Stimulated activated naive CD8-positive, alpha-beta T cell treated with anti-CD3 and anti-CD28 coated beads, Interleukin-15, Interleukin-2, amounts not matched to agents 100 ng/mL and 50 ng/mL, for 24 hours (primary cell): Measurements from ENCODE around the gene CDC42BPA.

Source experiments
- H3K27ac Mint-ChIP-seq: one replicate; pipeline ENCODE4 v1.8.0; 2021; ENCODE audit warnings: mild to moderate bottlenecking, mixed read lengths
- H3K27me3 Mint-ChIP-seq: one replicate; pipeline ENCODE4 v1.8.0; 2021; ENCODE audit warnings: mixed read lengths
- H3K36me3 Mint-ChIP-seq: one replicate; pipeline ENCODE4 v1.8.0; 2021; ENCODE audit warnings: low read depth, mixed read lengths
- H3K4me1 Mint-ChIP-seq: one replicate; pipeline ENCODE4 v1.8.0; 2021; ENCODE audit warnings: low read depth, mixed read lengths
- H3K4me3 Mint-ChIP-seq: one replicate; pipeline ENCODE4 v1.8.0; 2021; ENCODE audit warnings: mild to moderate bottlenecking, mixed read lengths
- H3K9me3 Mint-ChIP-seq: one replicate; pipeline ENCODE4 v1.8.0; 2021; ENCODE audit warnings: mixed read lengths

The CDC42BPA gene

DNA sequence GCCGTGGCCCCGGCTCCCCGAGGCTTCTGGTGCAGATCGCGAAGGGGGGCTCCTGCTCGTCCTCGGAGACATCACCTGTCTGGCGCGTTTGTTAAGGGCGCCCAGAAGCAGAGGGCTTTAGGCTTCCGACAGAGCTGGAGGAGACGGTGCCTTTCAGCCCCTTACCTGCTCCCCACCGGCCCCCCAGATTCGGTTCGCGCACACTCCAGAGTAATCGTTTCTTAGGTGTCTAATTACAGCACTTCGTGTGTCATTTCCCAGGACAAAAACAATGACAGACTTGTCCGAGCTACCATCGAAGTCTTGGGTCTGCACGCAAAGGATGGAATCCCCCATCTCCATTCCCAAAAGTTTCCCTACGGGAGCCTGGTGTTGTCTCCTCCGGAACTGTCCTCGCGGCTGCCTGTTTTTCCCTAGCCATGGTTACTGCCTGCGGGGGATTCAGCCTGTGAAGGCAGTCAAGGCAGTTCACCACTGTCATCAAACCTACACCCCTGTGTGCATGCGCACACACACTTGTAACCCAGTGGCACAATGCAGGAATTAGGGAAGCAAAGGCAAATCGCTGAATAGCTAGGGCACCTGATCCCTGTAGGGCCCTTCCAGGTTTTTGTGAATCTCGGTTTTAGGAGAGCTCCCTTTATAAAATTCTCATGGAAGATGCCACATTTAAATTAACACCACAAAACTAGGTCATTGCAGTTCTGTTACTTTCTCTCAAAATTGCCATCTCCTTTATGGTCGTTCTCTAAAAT, 738 bp upstream of the CDC42BPA start:
- Mint-ChIP-seq H3K27me3 (peaks cover 75% of the 10 kb centered on the region), H3K36me3 (no peaks in the 10 kb centered on the region), H3K4me1 (peaks cover 9% of the 10 kb centered on the region), H3K4me3 (peak overlapping the region; percentile 69), H3K27ac (no peak overlapping the region), H3K9me3 (peaks cover 7% of the 10 kb centered on the region)

DNA sequence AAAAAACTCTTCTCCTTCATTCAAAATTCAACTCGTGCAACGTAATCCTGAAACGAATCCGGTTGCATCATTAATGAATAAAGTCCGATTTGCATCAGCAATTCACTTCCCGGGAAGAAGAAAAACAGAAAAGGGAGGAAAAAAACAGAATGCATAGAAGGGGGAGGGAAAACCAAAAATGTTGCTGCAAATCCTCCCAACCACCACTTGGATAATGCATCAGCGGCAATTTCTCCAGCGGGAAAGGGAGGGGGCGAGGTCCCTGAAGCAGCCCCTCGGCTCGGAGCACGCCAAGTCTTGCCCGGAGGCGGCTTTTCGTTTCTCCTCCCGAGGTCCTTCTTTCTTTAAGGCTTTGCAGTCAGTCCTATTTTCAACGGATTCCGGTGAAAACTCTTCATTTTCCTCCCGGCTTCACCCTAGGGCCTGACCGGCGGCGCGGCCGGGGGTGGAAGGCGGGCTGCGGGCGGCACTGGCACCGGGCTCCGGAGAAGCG, 723 bp downstream of the CDC42BPA start:
- H3K27ac Mint-ChIP-seq, result peak overlapping the region; percentile 65
- no peaks in the 10 kb centered on the region for H3K9me3 Mint-ChIP-seq
- H3K4me3 Mint-ChIP-seq, result peak overlapping the region; percentile 86
- H3K27me3 Mint-ChIP-seq, result peaks cover 70% of the 10 kb centered on the region
- no peaks in the 10 kb centered on the region for H3K36me3 Mint-ChIP-seq
- H3K4me1 Mint-ChIP-seq, result peaks cover 9% of the 10 kb centered on the region

DNA sequence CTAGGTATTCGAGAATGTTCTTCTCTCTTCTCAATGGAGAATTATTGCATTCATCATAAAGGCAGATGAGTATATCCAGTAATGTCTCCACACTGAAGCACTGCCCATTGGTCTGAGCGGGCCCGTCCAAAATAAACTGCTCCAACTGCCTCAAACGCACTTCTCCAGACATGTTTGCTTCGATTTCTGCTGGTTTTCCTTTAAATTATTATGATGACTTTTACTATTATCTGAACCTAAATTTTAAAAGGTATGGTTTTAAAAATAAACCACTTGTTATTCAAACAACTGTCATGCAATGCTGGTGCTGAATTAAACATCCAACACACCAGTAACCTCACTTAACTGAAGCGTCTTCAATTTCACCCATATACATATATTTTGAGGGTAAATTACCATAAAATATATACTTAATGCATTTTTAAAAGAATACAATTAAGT, 1.3 kb downstream of the CDC42BPA start:
- Mint-ChIP-seq H3K4me1 (peaks cover 9% of the 10 kb centered on the region), H3K4me3 (peak overlapping the region; percentile 51), H3K27me3 (peaks cover 67% of the 10 kb centered on the region), H3K27ac (no peak overlapping the region), H3K36me3 (no peaks in the 10 kb centered on the region), H3K9me3 (no peaks in the 10 kb centered on the region)

DNA sequence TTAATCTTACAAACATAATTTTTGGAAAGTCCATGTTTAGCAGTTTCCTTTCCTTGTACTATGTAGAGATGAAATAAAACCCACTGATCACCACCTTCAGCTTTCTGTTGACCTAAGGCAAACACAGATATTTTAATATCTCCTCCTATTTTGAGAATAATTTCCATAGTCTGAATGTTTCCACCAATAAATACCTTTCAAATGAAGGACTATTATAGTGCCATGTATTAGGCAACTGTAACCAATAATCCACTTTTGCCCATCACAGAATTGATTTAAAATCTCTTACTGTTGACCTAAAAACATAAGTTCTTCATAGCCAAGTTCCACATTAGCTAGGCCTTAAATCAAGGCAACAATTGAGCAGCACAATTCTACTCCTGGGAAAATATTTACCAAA, 1.8 kb downstream of the CDC42BPA start:
- Mint-ChIP-seq H3K27ac (no peak overlapping the region), H3K27me3 (peaks cover 68% of the 10 kb centered on the region), H3K9me3 (no peaks in the 10 kb centered on the region), H3K4me1 (peaks cover 9% of the 10 kb centered on the region), H3K36me3 (no peaks in the 10 kb centered on the region), H3K4me3 (peak overlapping the region; percentile 51)

DNA sequence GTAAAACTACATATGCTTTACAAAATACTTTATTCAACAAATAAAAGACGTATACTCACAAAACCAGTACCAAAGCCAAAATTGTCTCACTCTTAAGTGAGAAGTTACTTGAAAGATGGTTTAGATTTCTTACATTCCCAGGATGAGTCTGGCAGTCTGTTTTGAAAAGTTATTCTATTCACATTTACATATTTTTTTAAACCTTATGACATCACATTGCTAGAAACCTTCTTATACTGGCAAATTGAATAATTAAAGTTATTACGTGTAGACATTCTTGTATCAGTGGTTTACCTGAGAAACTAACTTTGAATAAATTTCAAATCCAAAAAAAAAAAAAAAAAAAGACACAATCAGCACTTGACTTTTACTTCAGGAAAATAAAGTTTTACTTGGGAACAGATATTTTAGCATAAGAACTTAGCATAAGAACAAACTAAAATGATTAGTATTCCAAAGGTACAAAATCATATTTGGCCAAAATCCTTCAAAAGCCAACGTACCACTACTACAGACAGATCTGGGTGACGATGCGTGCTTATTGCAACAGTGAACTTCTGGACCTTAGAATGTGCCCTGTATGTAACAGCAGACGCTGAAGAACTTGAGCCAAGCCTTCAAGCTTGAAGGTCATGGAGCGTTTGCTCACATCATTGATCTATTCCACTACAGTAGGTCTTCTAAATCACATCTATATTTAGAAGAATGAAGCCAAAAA, 2.5 kb downstream of the CDC42BPA start:
- H3K36me3 Mint-ChIP-seq, result no peaks in the 10 kb centered on the region
- no peak overlapping the region for H3K27ac Mint-ChIP-seq
- H3K9me3 Mint-ChIP-seq, result no peaks in the 10 kb centered on the region
- H3K4me3 Mint-ChIP-seq, result no peak overlapping the region
- H3K27me3 Mint-ChIP-seq, result peaks cover 64% of the 10 kb centered on the region
- peaks cover 9% of the 10 kb centered on the region for H3K4me1 Mint-ChIP-seq

GRCh38 chr1:227314014-227314848, 4.1 kb downstream of the CDC42BPA start:
- no peaks in the 10 kb centered on the region for H3K9me3 Mint-ChIP-seq
- peaks cover 54% of the 10 kb centered on the region for H3K27me3 Mint-ChIP-seq
- H3K36me3 Mint-ChIP-seq, result no peaks in the 10 kb centered on the region
- H3K4me1 Mint-ChIP-seq, result peaks cover 9% of the 10 kb centered on the region
- H3K4me3 Mint-ChIP-seq, result no peak overlapping the region
- no peak overlapping the region for H3K27ac Mint-ChIP-seq

DNA sequence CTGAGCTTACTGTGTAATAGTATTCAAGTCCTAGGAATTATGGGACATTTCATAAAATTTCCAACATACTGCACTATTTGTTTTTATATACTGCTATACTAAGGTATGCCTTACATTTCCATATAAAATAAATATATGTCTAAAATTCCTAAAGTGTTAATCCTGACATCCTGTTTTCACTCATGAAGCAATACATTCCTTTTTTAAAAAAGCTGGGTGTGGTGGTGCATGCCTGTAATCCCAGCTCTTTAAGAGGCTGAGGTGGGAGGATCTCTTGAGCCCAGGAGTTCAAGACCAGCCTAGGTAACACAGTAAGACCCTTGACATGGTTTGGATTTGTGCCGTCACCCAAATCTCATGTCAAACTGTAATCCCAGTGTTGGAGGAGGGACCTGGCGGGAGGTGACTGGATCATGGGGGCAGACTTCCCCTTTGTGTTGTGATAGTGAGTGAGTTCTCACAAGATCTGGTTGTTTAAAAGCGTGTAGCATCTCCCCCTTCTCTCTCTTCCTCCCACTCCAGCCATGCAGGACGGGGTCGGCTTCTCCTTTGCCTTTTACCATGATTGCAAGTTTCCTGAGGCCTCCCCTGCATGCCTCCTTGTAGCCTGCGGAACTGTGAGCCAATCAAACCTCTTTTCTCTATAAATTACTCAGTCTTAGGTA, 5.8 kb downstream of the CDC42BPA start:
- H3K4me1 Mint-ChIP-seq, result peaks cover 2% of the 10 kb centered on the region
- H3K36me3 Mint-ChIP-seq, result no peaks in the 10 kb centered on the region
- H3K27me3 Mint-ChIP-seq, result peaks cover 53% of the 10 kb centered on the region

GRCh38 chr1:227311389-227312001, 6.8 kb downstream of the CDC42BPA start:
- Mint-ChIP-seq H3K4me3 (no peak overlapping the region), H3K27ac (no peak overlapping the region), H3K36me3 (no peaks in the 10 kb centered on the region), H3K4me1 (no peaks in the 10 kb centered on the region), H3K27me3 (peaks cover 43% of the 10 kb centered on the region), H3K9me3 (no peaks in the 10 kb centered on the region)

More for the DNA sequence above, 5.8 kb downstream of the CDC42BPA start:
- H3K27ac Mint-ChIP-seq, result no peak overlapping the region
- no peaks in the 10 kb centered on the region for H3K9me3 Mint-ChIP-seq
- no peak overlapping the region for H3K4me3 Mint-ChIP-seq

DNA sequence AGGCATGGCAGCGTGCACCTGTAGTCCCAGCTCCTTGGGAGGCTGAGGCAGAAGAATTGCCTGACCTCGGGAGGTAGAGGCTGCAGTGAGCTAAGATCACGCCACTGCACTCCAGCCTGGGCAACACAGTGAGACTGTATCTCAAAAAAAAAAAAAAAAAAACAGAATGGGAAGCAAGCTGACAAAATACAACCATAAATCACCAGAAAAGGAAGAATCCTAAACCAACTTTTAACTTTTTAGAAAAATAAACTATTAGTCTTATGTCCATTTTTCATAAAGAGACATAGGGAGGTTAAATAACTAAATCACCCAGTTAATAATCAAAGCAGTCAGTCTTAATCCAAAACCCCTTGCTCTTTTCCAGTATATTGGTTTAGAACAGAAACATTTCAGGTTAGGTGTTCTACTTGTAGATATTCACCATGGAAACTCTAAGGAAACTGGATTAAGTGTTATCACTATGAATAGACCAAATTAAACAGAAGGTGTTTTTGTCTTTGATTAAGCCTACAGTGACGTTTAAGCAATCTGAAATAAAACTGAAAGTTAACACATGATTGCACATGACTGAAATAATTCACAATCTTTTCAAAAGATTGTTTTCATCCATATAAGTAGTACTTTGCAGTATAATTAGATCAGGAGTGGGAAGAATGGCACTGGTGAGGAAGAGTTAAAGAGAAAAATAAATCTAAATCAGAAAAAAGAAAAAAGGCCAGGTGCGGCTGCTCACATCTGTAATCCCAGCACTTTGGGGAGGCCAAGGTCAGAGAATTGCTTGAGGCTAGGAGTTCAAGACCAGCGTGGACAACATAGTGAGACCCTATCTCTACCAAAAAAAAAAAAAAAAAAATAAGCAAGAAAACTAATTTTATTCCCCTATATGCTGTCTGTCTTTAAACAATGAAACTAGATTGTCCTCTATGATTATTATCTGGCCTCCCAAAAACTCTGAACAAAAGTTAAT, 9.6 kb downstream of the CDC42BPA start:
- Mint-ChIP-seq H3K4me3 (no peak overlapping the region), H3K27ac (no peak overlapping the region), H3K27me3 (peaks cover 27% of the 10 kb centered on the region), H3K36me3 (no peaks in the 10 kb centered on the region), H3K9me3 (no peaks in the 10 kb centered on the region), H3K4me1 (no peaks in the 10 kb centered on the region)

DNA sequence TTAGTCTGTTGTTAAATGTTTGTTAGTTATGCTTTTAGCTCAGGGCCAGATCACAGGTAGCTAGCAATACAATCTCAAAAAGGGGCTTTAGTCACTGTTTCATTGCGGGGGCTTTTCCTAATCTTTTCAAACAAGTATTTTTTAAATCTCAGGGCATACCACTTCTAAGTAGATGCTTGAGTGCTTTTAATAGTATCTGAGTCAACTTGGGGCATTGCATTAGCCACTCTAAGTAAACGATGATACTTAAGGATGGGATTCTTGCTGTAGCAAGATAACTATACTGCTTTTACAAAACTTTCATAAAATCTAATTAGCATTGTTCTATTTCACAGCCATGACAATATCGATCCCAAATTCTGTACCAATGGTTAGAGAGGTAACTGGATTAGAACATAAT, 11.6 kb downstream of the CDC42BPA start:
- no peak overlapping the region for H3K4me3 Mint-ChIP-seq
- no peak overlapping the region for H3K27ac Mint-ChIP-seq
- no peaks in the 10 kb centered on the region for H3K4me1 Mint-ChIP-seq
- H3K36me3 Mint-ChIP-seq, result no peaks in the 10 kb centered on the region
- peaks cover 24% of the 10 kb centered on the region for H3K27me3 Mint-ChIP-seq
- H3K9me3 Mint-ChIP-seq, result no peaks in the 10 kb centered on the region

DNA sequence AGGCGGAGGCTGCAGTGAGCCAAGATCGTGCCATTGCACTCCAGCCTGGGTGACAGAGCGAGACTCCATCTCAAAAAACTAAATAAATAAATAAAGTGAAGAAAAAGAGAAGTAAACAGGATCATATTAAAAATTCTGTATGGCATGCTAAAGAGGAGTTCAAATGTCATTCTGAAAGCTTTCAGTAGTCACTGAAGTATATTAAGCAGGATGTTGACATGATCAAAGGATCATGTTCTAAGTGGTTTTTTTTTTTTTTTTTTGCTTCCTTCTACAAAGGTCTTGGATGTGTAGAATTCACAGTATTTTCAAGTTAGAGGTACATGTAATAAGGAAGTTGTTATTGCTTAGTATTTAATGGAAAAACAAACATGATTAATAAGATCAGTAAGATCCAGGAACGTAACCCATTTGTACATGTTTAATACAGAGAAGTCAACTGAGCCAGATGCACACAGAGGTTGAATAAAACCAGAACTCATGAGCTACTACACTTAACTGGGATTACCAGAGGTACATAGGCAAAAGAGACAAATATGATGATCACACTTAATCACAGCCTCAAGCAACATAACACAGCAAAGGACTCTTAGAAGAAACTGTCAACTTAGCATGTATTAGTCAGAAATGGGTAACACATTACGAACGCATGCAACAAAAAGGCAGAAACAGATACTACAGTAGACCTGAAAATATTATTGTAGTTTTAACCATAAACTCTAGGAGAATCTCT, 12.2 kb downstream of the CDC42BPA start:
- Mint-ChIP-seq H3K4me1 (no peaks in the 10 kb centered on the region), H3K4me3 (no peak overlapping the region), H3K27me3 (peaks cover 21% of the 10 kb centered on the region), H3K27ac (no peak overlapping the region), H3K36me3 (no peaks in the 10 kb centered on the region), H3K9me3 (no peaks in the 10 kb centered on the region)

GRCh38 chr1:227304665-227305064, 13.6 kb downstream of the CDC42BPA start:
- H3K27ac Mint-ChIP-seq, result no peak overlapping the region
- H3K4me1 Mint-ChIP-seq, result no peaks in the 10 kb centered on the region
- no peak overlapping the region for H3K4me3 Mint-ChIP-seq
- no peaks in the 10 kb centered on the region for H3K36me3 Mint-ChIP-seq
- no peaks in the 10 kb centered on the region for H3K9me3 Mint-ChIP-seq
- peaks cover 19% of the 10 kb centered on the region for H3K27me3 Mint-ChIP-seq

DNA sequence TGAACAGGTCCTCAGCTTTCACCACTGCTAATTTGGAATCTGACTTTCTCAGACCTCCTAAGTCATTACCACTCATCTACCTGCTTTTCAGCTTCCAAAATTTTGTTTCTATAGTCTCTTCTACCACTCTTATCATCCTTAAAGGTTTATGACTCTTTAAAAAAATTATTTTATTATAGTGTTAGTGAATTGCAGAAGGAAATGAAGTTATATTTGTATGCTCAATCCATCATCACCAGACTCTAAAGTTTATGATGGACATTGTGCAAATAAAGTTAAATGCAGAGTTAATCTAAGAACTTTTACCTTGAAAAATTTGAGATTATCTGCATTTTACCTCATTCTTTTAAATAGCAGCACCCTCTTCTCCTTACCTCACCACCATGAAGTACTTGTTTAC, 14.6 kb downstream of the CDC42BPA start:
- H3K36me3 Mint-ChIP-seq, result no peaks in the 10 kb centered on the region

More for the DNA sequence above, 14.6 kb downstream of the CDC42BPA start:
- Mint-ChIP-seq H3K27ac (no peak overlapping the region), H3K9me3 (no peaks in the 10 kb centered on the region), H3K27me3 (peaks cover 19% of the 10 kb centered on the region), H3K4me3 (no peak overlapping the region), H3K4me1 (no peaks in the 10 kb centered on the region)
